GM15510 (cell line): ENCODE measurements around the gene PLPPR5.

Experiments used
- POLR2A ChIP-seq: IDR thresholded peaks from 3 replicates; pipeline ENCODE4 v1.6.1; 2011; ENCODE audit warnings: borderline replicate concordance; ENCODE audit not compliant: insufficient read length; ENCODE audit errors: extremely low read depth

PLPPR5 gene

DNA sequence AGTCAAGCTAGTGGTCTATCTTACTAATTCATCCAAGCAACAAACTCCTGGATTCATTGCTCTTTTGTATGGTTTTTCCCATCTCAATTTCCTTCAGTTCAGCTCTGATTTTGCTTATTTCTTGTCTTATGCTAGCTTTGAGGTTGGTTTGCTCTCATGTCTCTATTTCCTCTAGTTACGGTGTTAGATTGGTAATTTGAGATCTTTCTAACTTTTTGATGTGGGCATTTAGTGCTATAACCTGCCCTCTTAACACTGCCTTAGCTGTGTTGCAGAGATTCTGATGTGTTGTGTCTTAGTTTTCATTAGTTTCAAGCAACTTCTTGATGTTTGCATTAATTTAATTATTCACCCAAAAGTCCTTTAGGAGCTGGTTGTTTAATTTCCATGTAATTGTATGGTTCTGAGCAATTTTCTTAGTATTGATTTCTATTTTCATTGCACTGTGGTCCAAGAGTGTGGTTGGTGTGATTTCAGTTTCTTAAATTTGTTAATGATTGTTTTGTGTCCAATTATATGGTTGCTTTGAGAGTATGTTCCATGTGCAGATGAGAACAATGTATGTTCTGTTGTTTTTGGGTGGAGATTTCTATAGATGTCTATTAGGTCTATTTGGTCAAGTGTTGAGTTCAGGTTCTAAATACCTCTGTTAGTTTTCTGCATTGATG lies 154.6 kb downstream of the PLPPR5 start:
- no peak for TF ChIP-seq POLR2A

GRCh38 chr1:98842241-98842640 lies 162.4 kb downstream of the PLPPR5 start:
- TF ChIP-seq POLR2A, result no peak
